Eye (tissue), 1 donor: ENCODE data around the gene CA7.
A peak's percentile ranks its signal among the peaks of the same experiment; 100 is the strongest.
"Not testable (repeated sequence)": the region's sequence is repeated elsewhere in the genome, so short reads cannot be mapped to it uniquely, and the experiment has no call there.

Source experiments
- DNase-seq: peaks from one replicate; pipeline ENCODE4 v3.0.0-alpha.2; 2015

CA7 gene

DNA sequence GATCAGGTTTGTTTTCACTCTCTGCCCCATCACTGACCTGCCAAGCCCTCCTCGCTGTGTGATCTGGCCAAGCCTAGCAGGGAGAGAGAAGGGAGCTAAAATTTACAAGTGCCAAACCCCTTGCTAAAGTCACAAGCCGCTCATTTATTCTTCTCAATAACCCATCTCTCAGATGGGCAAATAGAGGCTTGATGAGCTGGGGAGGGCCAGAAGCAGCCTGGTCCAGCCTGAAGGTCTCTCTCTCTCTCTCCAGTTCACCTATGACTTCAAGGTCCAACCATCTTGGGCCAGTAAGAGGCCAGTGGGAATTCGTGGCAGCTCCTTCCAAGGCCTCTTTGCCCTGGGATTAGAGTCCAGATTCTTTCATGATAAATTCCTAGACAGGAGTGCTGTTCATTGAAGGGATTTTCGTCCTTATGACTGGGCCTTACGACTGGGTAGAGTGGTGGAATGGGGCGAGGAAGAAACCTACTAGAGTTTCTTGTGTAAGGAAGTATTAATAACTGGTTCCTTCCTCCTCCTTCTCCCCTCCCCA lies 3.4 kb downstream of the CA7 start:
- no peak for DNase-seq

DNA sequence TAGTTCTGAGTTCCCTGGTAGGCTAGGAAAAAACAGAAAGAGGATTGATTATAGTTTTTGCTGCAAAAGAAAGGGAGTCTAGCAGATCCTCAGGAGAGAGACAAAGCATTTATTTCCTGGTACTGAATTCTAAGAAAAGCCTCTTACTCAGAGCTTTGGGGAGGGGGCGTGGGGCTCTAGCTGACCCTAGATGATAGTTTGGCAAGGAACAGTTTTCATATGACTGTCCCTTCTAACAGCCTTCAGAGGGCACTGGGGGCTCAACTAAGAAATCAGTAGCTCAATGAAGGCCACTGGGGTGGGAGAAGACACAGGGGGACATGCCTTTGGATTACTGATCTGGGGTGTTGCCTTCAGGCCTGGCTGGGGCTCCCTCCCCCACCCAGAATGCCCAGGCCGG lies 4.0 kb downstream of the CA7 start:
- DNase-seq = no peak

DNA sequence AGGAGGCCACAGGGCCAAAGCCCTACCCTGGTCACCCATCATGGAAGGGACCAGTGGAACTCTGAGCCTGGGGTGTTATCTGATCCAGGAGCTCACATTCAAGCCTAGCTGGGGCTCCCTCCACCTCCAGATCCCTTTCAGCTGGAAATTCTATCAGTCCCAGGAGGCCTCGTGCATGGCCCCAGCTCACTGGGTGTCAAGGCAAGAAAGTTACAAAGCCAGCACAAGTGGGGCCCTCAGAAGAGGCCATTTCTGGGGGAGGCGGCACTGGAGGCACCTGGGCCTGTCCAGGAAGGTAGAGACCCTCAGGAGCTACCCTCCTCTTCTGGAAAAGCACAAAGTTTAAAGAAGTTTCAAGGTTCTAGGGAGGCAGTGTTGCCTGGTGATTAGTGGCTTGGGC lies 4.8 kb downstream of the CA7 start:
- no peak for DNase-seq

GRCh38 chr16:66849549-66849948 lies 5.3 kb downstream of the CA7 start:
- DNase-seq = no peak

- DNase-seq = no peak
Measured at GRCh38 chr16:66850115-66850815, 6.1 kb downstream of the CA7 start.

- DNase-seq = no peak
Measured at GRCh38 chr16:66851166-66851964, 7.2 kb downstream of the CA7 start.

GRCh38 chr16:66853261-66854139 lies 9.3 kb downstream of the CA7 start:
- no peak for DNase-seq

DNA sequence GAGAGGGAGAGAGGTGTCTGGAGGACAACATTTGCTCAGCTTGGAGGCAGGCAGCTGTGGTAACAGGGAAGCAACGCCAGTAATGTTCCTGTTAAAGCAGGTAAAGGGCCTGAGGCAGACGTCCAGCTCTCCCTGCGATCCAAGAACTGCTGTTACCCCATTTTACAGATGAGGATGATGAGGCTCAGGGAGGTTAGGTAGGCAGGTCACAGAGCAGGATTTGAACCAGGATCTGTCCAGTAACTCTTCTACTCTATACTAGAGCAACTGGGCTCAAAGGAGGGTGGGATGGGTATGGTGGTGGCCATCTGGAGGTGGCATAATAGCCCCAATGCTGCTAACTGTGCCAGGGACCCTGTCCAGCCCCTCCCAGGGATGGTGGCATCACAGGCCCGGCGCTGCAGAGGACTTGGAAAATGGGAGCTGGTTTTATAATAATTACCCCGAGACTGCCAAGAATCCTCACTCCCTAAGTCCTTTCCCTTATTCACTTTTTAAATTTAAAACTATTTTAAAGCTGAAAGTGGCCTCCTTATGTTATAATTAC lies 12.0 kb downstream of the CA7 start:
- no peak for DNase-seq

DNA sequence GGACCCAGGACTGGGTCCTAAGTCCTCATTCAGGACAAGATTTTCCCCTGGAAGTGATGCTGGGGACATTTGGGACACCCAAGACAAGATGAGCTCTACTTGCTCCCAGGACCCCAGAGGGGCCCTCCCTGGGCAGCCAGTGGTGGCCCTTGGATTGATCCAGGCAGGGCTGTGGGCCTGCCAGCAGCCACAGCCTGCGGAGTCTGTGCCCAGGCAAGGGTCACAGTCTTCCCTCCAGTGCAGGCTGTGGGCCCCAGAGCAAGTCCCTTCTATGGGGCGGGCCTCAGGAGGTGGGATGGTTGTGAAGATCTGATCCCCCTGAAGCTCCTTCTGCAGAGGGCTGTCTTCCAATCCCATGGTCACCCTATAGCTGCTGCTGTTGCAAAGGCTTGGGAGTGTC lies 12.6 kb downstream of the CA7 start:
- DNase-seq = no peak

DNA sequence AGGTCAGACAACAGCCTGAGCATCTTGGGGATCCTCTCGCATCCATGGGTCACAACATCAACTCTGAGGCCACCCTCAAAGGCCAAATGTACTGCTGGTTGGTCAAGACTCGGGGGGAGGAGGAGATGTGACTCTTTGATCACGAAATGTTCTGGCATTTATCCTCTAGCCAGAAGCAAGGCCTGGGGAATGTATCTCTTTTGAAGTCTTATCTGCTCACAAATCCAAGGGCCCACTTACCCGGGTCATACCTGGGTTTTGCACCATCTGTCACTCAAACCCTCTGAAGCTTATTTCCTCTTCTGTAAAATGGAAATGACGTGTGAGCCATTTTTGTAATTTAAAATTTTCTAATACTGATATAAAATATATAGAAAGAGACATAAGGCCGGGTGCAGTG lies 13.2 kb downstream of the CA7 start:
- no peak for DNase-seq

DNA sequence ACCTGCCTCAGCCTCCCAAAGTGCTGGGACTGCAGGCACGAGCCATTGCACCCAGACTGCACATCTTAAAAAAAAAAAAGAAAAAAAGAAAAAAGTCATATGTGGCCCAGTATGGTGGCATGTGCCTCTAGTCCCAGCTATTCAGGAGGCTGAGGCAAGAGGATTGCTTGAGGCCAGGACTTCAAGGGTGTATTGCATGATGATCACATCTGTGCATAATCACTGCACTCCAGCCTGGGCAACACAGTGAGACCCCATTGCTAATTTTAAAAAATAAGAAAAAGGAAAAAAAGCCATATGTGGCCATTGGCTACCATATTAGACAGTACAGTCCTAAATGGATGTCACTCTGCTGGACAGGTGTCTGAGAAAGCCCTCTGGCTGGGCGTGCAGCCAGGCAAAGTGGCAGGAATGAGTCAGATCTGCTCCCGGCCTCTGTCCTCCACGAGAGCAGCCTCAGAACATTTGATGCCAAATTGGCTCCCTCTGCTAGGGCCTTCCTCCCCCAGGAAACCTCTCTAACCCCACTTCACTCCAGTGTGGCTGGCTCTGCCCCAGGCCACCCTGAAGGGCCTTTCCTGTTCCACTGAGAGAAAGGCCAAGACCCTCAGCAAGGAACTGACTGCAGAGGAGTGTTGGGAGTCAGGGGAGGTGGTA lies 14.7 kb downstream of the CA7 start:
- DNase-seq = no peak

GRCh38 chr16:66859397-66860068 lies 15.3 kb downstream of the CA7 start:
- no peak for DNase-seq

GRCh38 chr16:66862023-66862520 lies 17.9 kb downstream of the CA7 start:
- no peak for DNase-seq

- no peak for DNase-seq
Measured at GRCh38 chr16:66863707-66864106, 19.5 kb downstream of the CA7 start.

DNA sequence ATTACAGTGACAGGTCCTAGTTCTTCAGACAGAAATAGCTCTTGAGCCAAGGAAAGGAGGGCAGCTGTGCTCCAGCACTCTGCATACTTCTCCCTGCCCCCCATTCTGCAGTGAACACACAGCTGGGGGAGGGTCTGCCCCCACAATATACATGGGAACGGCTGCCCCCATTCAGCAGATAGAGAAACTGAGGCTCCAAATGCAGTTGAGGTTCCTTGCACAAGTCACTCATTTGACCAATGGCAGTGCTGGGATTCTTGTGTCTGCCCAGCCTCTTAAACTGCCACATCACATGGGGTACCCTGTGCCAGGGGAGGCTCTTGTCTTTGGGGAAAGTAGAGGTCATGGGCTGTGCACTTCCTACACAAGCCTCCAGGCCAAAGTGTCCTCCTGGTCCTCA lies 25.2 kb downstream of the CA7 start:
- no peak for DNase-seq

DNA sequence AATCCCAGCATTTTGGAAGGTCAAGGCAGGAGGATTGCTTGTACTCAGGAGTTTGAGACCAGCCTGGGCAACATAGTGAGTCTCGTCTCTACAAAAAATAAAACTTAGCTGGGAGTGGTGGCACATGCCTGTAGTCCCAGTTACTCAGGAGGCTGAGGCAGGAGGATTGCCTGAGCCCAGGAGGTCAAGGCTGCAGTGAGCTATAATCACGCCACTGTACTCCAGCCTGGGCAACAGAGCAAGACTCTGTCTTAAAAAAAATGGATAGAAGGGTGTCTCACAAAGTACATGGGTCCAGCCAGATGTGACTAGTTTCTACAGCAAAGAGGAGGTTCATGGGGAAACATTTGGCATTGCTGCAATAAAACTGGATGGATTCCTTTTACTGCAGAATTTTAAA lies 27.1 kb downstream of the CA7 start:
- not testable (repeated sequence) for DNase-seq

GRCh38 chr16:66871840-66872239 lies 27.6 kb downstream of the CA7 start:
- no peak for DNase-seq

DNA sequence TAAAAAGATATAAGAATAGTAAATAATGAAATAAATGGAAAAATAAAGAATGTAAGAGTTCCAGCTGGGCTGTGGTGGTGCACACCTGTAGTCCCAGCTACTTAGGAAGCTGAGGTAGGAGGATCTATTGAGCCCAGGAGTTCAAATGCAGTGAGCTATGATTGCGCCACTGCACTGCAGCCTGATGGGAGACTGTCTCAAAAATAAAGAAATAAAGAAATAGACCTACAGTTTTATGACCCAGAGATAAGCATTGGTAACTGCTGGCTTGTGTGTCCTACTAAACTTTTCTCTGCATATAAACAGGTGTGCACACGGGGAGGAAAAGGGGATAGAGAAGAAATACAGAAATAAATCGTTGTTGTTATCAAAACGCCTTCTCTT lies 28.3 kb downstream of the CA7 start:
- DNase-seq = no peak

DNA sequence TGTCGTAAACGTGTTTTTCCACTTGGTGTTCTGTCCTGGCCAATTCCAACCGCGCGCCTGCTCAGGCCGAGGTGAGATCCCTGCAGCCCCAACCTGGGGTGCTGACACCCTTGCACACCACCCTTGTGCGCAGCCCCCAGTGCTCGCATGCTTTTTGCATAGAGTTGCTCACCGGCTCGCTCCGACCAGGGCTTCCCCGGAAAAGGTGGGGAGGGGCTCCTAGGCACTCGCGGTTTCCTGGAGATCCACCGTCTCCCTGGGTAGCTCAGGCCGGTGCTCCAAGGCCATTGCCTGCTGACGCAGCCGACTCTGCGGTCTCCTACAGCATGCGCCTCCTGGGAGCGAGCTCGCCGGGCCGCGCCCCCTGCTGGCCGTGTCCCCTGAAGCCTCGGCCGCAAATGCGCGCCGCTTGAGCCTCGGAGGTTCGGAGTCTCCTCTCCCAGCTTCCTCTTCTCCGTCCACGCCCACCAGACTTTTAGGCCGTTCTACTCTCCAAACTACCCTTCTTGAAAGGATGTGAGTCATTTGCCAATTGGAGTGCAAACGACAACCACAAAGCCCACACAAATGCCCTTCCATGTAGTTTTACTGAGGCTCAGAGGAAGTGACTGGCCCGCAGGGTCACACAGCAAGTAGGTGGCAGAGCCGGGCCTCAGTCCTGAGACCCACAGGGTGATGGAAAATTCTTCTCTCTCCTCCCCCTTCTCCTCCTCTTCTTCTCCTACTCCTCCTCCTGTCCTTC lies 28.9 kb downstream of the CA7 start:
- DNase-seq = peak; percentile 92

DNA sequence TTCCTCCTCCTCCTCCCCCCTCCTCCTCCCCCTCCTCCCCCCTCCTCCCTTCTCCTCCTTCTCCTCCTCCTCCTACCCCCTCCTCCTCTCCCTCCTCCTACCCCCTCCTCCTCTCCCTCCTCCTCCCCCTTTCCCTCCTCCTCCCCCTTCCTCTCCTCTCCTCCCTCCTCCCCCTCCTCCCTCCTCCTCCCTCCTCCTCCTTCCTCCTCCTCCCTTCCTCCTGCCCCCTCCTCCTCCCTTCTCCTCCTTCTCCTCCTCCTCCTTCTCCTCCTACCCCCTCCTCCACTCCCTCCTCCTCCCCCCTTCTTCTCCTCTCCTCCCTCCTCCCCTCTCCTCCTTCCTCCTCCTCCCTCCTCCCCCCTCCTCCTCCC lies 29.5 kb downstream of the CA7 start:
- DNase-seq = no peak
